Testis (tissue), 2 donors: Measurements from ENCODE around the gene GYG2.

ENCODE experiments used
- POLR2A ChIP-seq: fragments of 450-650 bp; IDR thresholded peaks from one replicate; pipeline ENCODE4 v1.6.1; 2017; ENCODE audit warnings: antibody characterized with exemption, mild to moderate bottlenecking, moderate library complexity
- TF ChIP-seq, protein P1 (sequence below), 3 experiments: fragments of 450-650 bp in 2 of 3; fragments of 200-600 bp in 1 of 3; sonication (generic) in 1 of 3; IDR thresholded peaks; one replicate each; pipeline ENCODE4 v1.5.1; 2016 to 2019; ENCODE audit warnings: antibody characterized with exemption in 3 of 3, mild to moderate bottlenecking in 2 of 3, moderate library complexity in 1 of 3

DNA sequence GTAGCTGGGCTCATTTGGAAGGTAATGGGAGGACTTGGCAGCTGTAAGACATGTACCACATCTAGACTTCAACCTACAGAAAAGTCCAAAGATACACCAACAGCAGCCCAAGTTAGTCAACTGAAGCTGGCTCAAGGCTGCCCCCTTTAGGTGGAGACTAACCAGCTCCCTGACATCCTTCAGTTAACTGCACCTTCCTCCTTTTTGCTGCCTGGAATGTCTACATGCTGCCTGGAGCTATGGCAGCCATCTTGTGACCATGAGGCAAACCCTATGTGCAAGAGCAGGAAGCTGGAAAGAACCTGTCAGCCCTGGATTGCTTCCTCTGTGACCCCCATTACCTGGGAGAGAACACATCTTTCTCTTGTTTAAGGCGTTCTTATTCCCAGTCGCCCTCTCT is 74.6 kb downstream of the GYG2 start:
- TF ChIP-seq, protein P1, sequence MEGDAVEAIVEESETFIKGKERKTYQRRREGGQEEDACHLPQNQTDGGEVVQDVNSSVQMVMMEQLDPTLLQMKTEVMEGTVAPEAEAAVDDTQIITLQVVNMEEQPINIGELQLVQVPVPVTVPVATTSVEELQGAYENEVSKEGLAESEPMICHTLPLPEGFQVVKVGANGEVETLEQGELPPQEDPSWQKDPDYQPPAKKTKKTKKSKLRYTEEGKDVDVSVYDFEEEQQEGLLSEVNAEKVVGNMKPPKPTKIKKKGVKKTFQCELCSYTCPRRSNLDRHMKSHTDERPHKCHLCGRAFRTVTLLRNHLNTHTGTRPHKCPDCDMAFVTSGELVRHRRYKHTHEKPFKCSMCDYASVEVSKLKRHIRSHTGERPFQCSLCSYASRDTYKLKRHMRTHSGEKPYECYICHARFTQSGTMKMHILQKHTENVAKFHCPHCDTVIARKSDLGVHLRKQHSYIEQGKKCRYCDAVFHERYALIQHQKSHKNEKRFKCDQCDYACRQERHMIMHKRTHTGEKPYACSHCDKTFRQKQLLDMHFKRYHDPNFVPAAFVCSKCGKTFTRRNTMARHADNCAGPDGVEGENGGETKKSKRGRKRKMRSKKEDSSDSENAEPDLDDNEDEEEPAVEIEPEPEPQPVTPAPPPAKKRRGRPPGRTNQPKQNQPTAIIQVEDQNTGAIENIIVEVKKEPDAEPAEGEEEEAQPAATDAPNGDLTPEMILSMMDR (IDR thresholded peaks at IDR 0.05) = no peak
- no peak for TF ChIP-seq POLR2A
